ENCODE measurements around the gene AP2A2.
"Not testable (repeated sequence)": the region's sequence is repeated elsewhere in the genome, so short reads cannot be mapped to it uniquely, and the experiment has no call there.

Gene AP2A2

DNA sequence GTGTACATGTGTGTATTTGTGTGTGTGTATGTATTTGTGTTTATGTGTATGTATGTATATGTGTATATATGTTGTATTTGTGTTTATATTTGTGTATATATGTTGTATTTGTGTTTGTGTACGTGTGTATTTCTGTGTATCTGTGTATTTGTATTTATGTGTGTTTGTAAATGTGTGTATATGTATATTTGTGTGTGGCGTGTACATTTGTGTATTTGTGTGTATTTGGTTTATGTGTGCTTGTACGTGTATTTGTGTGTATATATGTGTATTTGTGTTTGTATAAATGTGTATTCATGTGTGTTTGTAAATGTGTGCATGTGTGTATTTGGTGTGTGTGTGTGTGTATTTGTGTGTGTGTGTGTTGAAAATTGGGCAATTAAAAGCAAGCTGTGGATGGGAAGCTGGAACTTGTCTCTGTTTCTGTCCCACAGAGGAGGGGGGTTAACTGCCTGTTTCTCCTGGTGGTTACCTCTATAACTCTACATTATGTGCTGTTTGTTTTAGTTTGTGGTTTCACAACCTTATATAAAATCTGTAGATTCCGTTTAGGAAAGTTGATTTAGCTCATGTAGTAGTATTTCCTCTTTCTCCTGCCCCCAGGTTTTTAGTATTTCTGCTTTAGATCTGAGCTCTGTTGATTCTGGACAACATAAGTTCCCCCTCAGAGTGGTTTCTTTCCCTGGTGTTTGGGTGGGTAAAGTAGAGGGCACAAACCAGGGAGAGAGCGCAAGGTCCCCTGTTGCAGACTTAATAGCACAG lies 28.9 kb downstream of the AP2A2 start:
- no peak for DNase-seq (ENCODE audit: low spot score)
- no peak for TF ChIP-seq CTCF (IDR thresholded peaks at IDR 0.05; ENCODE audit: extremely low read depth, missing control alignments)

- TF ChIP-seq CTCF (IDR thresholded peaks at IDR 0.05; ENCODE audit: extremely low read depth, missing control alignments), result no peak
- no peak for DNase-seq (ENCODE audit: low spot score)
Measured at GRCh38 chr11:955154-956063, 29.7 kb downstream of the AP2A2 start.

DNA sequence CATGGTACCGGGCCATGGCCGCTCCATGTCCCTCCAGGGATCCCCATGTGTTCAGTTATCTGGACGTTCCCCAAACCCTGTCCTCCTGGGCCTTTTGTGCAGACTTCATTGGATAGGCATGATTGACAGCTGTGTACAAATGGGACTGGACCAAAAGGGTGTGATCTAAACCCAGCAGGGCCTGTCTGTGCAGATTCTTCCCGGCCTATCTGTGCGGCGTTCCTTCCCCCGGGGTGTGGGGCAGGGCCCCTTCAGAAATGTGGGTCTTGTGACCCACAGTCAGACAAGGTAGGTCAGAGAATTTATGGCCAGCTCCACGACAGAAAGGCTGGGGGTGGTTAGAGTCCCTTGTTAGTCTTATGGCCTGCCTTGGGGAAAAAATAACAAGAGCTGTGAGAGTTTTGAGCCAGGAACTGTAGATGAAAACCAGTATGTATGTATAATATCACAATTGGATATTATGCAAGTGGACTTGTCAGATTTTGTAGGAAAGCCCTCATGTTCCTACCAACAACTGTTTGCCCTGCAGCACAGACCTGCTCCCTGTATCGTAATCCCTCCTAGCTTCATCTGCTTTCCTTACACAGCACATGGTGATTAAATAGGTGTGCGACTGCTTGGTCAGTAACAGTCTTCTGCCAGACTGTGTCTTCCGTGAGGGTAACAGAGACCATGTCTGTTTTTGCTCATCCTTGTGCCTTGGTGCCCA lies 31.7 kb downstream of the AP2A2 start:
- no peak for DNase-seq (ENCODE audit: low spot score)
- TF ChIP-seq CTCF (IDR thresholded peaks at IDR 0.05; ENCODE audit: extremely low read depth, missing control alignments), result no peak

GRCh38 chr11:958101-958500 lies 32.4 kb downstream of the AP2A2 start:
- no peak for TF ChIP-seq CTCF (IDR thresholded peaks at IDR 0.05; ENCODE audit: extremely low read depth, missing control alignments)
- DNase-seq (ENCODE audit: low spot score), result no peak

GRCh38 chr11:959027-959426 lies 33.4 kb downstream of the AP2A2 start:
- no peak for DNase-seq (ENCODE audit: low spot score)
- TF ChIP-seq CTCF (IDR thresholded peaks at IDR 0.05; ENCODE audit: extremely low read depth, missing control alignments), result no peak

GRCh38 chr11:959608-960007 lies 33.9 kb downstream of the AP2A2 start:
- no peak for TF ChIP-seq CTCF (IDR thresholded peaks at IDR 0.05; ENCODE audit: extremely low read depth, missing control alignments)

DNA sequence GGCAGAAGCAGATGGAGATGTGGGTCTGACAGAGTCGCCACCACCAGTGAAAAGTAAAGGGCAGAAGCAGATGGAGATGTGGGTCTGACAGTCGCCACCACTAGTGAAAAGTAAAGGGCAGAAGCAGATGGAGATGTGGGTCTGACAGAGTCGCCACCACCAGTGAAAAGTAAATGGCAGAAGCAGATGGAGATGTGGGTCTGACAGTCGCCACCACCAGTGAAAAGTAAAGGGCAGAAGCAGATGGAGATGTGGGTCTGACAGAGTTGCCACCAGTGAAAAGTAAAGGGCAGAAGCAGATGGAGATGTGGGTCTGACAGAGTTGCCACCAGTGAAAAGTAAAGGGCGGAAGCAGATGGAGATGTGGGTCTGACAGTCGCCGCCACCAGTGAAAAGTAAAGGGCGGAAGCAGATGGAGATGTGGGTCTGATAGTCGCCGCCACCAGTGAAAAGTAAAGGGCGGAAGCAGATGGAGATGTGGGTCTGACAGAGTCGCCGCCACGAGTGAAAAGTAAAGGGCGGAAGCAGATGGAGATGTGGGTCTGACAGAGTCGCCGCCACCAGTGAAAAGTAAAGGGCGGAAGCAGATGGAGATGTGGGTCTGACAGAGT lies 35.7 kb downstream of the AP2A2 start:
- DNase-seq (ENCODE audit: low spot score), result not testable (repeated sequence)

More at GRCh38 chr11:959608-960007, 33.9 kb downstream of the AP2A2 start:
- DNase-seq (ENCODE audit: low spot score), result no peak
